OCI-LY3 (cell line): ENCODE data around the gene PTPRM.

Source experiments
- H2AFZ ChIP-seq: fragments of 200-600, 300-600 bp; shearing (Covaris generic); 2 replicates; pipeline ENCODE4 v1.6.0; 2014; ENCODE audit warnings: antibody characterized with exemption, low read depth, low read length
- H3K27ac ChIP-seq: fragments of 200-600, 300-600 bp; sonication (generic); 2 replicates; pipeline ENCODE4 v1.5.1; 2014; ENCODE audit warnings: mild to moderate bottlenecking, low read length, moderate library complexity, mixed read lengths
- H3K27me3 ChIP-seq: fragments of 200-600, 300-600 bp; sonication (generic); 2 replicates; pipeline ENCODE4 v1.6.1; 2014; ENCODE audit warnings: low read depth, low read length, mixed read lengths
- H3K36me3 ChIP-seq: fragments of 200-600, 300-600 bp; sonication (generic); replicated peaks from 2 replicates; pipeline ENCODE3; 2014; ENCODE audit warnings: low read depth, low read length, mixed read lengths
- H3K4me1 ChIP-seq: fragments of 300-600, 200-600 bp; sonication (generic); 2 replicates; pipeline ENCODE4 v1.6.1; 2014; ENCODE audit warnings: low read length, mixed read lengths
- H3K4me2 ChIP-seq: fragments of 200-600, 300-600 bp; sonication (generic); 2 replicates; pipeline ENCODE4 v1.6.1; 2014; ENCODE audit warnings: low read length, mixed read lengths
- H3K4me3 ChIP-seq: fragments of 300-600, 200-600 bp; sonication (generic); 2 replicates; pipeline ENCODE4 v1.5.1; 2014; ENCODE audit warnings: antibody characterized with exemption, mild to moderate bottlenecking, low read length, moderate library complexity
- H3K79me2 ChIP-seq: fragments of 300-600, 200-600 bp; shearing (Covaris generic); 2 replicates; pipeline ENCODE4 v1.6.1; 2014; ENCODE audit warnings: mild to moderate bottlenecking, low read length, mixed read lengths
- H3K9ac ChIP-seq: fragments of 300-600, 200-600 bp; shearing (Covaris generic); 2 replicates; pipeline ENCODE4 v1.6.0; 2014; ENCODE audit warnings: mild to moderate bottlenecking, low read length, moderate library complexity
- H3K9me3 ChIP-seq: fragments of 200-600, 300-600 bp; shearing (Covaris generic); 2 replicates; pipeline ENCODE4 v1.6.1; 2014; ENCODE audit warnings: low read length, mixed read lengths; ENCODE audit not compliant: insufficient read depth
- H4K20me1 ChIP-seq: fragments of 200-600, 300-600 bp; sonication (generic); 2 replicates; pipeline ENCODE4 v1.6.1; 2016; ENCODE audit warnings: low read length, mixed read lengths; ENCODE audit not compliant: insufficient read depth
- EZH2phosphoT487 ChIP-seq: fragments of 200-600 bp; shearing (Covaris generic); IDR thresholded peaks from 2 replicates; pipeline ENCODE4 v1.6.1; 2018; ENCODE audit warnings: antibody characterized with exemption, mixed run types, low read depth
- TF ChIP-seq, protein P1 (sequence below): fragments of 200-600, 300-600 bp; sonication (generic); IDR thresholded peaks from 2 replicates; pipeline ENCODE4 v1.5.1; 2014; ENCODE audit warnings: antibody characterized with exemption, low read length, low read depth

The PTPRM gene

DNA sequence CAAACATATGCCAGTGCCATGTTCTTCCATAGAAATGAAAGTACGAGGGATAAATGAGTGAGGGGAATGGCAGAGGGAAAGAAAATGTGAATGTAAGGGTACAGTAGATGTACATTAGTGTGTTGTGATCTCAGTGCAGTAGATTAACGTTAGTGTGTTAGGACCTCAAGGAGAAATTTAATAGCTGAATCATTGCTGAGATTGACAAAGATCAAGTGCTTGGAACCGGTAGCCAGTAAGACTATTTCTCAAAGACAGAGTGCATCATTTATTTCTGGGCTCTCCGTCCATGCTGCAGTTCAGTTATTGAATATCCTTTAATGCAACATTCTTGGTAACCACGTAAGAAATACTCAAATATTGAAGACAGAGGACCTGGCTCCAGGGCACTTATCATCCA, 246.0 kb downstream of the PTPRM start:
- H2AFZ ChIP-seq: no peak overlapping the region
- H3K4me3 ChIP-seq: no peak overlapping the region
- no peaks in the 10 kb centered on the region for H3K27me3 ChIP-seq
- no peaks in the 10 kb centered on the region for H4K20me1 ChIP-seq
- H3K27ac ChIP-seq: no peak overlapping the region
- H3K9ac ChIP-seq: no peak overlapping the region
- peaks cover 7% of the 10 kb centered on the region; the same call in 1 of the 2 replicates for H3K9me3 ChIP-seq
- no peak overlapping the region for H3K4me2 ChIP-seq
- H3K4me1 ChIP-seq: no peaks in the 10 kb centered on the region
- no peaks in the 10 kb centered on the region for H3K79me2 ChIP-seq
- H3K36me3 ChIP-seq: no peaks in the 10 kb centered on the region
- TF ChIP-seq, protein P1, sequence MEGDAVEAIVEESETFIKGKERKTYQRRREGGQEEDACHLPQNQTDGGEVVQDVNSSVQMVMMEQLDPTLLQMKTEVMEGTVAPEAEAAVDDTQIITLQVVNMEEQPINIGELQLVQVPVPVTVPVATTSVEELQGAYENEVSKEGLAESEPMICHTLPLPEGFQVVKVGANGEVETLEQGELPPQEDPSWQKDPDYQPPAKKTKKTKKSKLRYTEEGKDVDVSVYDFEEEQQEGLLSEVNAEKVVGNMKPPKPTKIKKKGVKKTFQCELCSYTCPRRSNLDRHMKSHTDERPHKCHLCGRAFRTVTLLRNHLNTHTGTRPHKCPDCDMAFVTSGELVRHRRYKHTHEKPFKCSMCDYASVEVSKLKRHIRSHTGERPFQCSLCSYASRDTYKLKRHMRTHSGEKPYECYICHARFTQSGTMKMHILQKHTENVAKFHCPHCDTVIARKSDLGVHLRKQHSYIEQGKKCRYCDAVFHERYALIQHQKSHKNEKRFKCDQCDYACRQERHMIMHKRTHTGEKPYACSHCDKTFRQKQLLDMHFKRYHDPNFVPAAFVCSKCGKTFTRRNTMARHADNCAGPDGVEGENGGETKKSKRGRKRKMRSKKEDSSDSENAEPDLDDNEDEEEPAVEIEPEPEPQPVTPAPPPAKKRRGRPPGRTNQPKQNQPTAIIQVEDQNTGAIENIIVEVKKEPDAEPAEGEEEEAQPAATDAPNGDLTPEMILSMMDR: no peak
- no peak for TF ChIP-seq EZH2phosphoT487

DNA sequence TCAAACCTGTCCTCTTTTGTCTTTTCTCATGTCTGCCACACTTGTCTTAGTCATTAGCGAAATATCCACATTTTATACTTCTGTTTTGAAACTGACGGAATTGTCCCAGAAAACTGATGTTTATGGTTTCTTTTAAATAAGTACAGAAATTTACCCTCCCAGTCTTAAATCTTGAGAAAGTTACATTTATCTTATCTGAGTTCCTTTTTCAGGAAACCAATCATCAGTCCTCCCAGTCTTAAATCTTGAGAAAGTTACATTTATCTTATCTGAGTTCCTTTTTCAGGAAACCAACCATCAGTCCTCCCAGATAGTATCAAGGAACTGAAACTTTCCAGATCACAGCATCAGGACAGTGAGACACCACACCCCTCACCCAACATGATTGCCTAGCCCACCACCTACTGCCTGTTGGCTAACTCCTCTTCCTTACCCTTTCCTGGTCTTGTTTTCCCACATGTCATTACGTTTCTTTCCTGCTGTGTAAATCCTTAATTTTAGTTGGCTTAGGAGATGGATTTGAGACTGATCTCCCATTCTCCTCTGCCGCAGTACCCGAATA, 247.7 kb downstream of the PTPRM start:
- H3K4me1 ChIP-seq: no peaks in the 10 kb centered on the region
- H3K36me3 ChIP-seq: no peaks in the 10 kb centered on the region
- no peak overlapping the region for H3K4me3 ChIP-seq
- no peak overlapping the region for H3K9ac ChIP-seq
- no peaks in the 10 kb centered on the region for H3K27me3 ChIP-seq
- H3K79me2 ChIP-seq: no peaks in the 10 kb centered on the region
- peaks cover 7% of the 10 kb centered on the region; the same call in 1 of the 2 replicates for H3K9me3 ChIP-seq
- no peak overlapping the region for H3K4me2 ChIP-seq
- no peak for TF ChIP-seq EZH2phosphoT487
- TF ChIP-seq, protein P1: no peak
- no peak overlapping the region for H2AFZ ChIP-seq
- H4K20me1 ChIP-seq: no peaks in the 10 kb centered on the region
- H3K27ac ChIP-seq: no peak overlapping the region

DNA sequence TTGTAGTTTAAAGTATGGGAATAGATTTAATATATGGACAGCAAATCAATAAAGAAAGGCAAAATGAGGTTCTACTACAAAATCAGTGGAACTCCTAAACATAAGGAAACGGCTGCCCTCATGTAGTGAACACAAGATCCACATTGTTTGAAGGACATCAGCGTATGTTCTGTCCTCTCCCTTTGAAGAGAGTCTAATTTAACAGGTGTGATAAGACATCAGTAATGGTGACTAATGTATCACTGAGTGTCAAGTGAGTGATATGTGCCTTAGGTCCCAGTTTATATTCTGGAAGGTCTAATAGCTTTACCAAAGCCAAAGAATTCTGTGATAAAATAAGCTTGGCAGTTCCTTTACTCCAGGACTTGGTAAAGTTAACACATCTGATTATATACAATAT, 248.7 kb downstream of the PTPRM start:
- Histone ChIP-seq H3K9me3 (peaks cover 7% of the 10 kb centered on the region; the same call in 1 of the 2 replicates), H3K4me2 (no peak overlapping the region), H3K27ac (no peak overlapping the region), H3K4me3 (no peak overlapping the region), H3K36me3 (no peaks in the 10 kb centered on the region), H3K9ac (no peak overlapping the region), H3K79me2 (no peaks in the 10 kb centered on the region), H4K20me1 (no peaks in the 10 kb centered on the region), H2AFZ (no peak overlapping the region), H3K27me3 (no peaks in the 10 kb centered on the region), H3K4me1 (no peaks in the 10 kb centered on the region)
- TF ChIP-seq, protein P1: no peak
- TF ChIP-seq EZH2phosphoT487: no peak

GRCh38 chr18:7817575-7818230, 250.6 kb downstream of the PTPRM start:
- H3K4me2 ChIP-seq: no peak overlapping the region

More at GRCh38 chr18:7817575-7818230, 250.6 kb downstream of the PTPRM start:
- Histone ChIP-seq H3K4me1 (no peaks in the 10 kb centered on the region), H3K9ac (no peak overlapping the region), H3K4me3 (no peak overlapping the region), H3K79me2 (no peaks in the 10 kb centered on the region), H3K27ac (no peak overlapping the region), H2AFZ (no peak overlapping the region), H4K20me1 (no peaks in the 10 kb centered on the region), H3K27me3 (no peaks in the 10 kb centered on the region), H3K36me3 (no peaks in the 10 kb centered on the region), H3K9me3 (peaks cover 7% of the 10 kb centered on the region; the same call in 1 of the 2 replicates)
- TF ChIP-seq EZH2phosphoT487: no peak
- TF ChIP-seq, protein P1: no peak
